Stimulated activated CD4-positive, alpha-beta T cell treated with anti-CD3 and anti-CD28 coated beads, TNF-alpha, amount 100 ng/mL, for 4 hours (primary cell): Measurements from ENCODE around the gene SELENOK.
"Not testable (repeated sequence)": the region's sequence is repeated elsewhere in the genome, so short reads cannot be mapped to it uniquely, and the experiment has no call there.

ENCODE experiments used
- DNase-seq, 3 experiments: peaks; one replicate each; pipeline ENCODE4 v3.0.0-alpha.2; 2020; ENCODE audit warnings: low read depth in 3 of 3

SELENOK gene

DNA sequence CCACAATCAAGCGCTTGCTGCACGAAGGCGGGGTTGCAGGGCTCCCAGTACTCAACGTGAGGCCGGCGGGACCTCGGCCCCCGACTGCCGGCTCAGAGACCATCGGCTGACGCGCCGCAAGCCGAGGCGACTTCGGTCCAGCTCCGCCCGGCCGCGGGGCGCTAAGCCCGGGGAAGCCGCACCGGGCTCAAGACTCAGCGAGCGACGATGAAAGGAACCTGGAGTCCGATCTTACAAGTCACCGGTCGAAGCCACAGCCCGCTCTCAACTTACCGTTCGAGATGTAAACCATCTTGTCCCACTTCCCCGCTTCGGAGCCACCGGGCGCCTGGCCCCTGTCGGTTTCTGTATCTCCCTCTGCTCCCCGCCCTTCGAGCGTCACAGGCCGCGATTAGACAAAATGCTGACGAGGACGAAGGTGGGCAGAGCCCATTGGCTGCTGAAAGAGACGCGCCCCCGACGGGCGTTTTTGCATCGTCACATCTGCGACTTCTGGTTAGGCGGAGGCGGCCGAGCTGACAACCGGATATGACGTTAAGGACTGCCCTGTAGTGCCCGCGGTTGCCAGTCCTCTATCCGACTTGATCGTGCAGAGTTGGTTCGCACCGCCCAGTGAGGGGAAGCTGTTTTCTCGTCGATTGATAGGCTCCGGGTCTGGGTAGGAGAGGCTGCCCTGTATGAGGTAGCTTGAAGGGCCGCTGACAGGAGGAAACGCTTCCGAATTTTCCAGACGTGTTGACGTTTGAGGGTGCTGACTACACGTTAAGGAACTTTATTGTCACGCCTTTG is at the start of gene SELENOK:
Gene SELENOK (minus strand): TSS at position 363 of the 789 bp plus-strand sequence.
- DNase-seq, result peak; percentile 80 to 94 (median 94)

DNA sequence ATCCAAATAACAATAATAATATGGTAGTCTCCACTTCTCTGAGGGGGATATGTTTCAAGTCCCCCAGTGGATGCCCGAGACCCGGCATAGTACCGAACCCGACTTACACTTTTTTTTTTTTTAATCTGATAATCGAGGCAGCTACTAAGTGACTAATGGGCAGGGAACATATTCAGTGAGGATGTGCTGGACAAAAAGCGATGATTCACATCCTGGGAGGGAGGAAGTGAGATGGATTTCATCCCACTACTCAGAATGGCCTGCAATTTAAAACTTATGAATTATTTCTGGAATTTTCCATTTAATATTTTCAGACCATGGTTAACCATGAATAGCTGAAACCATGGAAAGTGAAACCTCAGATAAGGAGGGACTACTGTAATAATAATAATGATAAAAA is 49.5 kb upstream of the SELENOK start:
- DNase-seq, result no peak

DNA sequence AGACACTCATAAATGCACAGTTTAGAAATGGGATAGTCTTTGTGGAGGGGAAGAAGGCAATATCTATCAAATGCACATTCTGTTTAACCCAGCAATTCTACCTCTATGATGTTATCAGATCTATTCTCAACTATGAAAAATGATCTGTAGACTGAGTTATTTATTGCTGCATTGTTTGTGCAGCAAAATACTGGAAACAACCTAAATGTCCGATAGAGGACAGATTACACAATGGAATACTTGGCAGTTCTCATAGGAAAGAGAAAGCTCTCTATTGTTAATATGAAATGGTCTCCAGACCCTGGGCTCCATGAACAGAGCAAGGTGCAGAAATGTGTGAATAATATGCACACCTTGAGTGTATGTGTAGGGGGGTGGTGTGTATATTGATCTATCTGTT is 49.0 kb upstream of the SELENOK start:
- no peak for DNase-seq

DNA sequence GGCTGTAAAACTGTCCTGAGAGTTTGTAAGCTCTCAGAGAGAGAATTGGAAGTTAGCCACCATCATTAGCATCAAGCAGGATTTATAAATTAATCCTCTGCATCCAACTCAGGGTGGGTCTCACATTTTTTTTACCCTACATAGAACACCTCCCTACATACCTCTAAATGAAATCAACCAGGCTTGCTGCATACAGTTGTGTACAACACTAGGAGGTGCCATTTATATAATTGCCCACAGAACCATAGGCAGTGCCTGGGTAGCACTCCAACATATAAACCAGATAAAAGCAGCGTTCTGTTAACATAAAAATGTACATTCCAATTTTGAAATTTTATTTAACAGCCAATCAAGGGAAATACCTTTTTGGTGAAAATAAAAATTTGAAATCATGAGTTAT is 48.2 kb upstream of the SELENOK start:
- no peak for DNase-seq

DNA sequence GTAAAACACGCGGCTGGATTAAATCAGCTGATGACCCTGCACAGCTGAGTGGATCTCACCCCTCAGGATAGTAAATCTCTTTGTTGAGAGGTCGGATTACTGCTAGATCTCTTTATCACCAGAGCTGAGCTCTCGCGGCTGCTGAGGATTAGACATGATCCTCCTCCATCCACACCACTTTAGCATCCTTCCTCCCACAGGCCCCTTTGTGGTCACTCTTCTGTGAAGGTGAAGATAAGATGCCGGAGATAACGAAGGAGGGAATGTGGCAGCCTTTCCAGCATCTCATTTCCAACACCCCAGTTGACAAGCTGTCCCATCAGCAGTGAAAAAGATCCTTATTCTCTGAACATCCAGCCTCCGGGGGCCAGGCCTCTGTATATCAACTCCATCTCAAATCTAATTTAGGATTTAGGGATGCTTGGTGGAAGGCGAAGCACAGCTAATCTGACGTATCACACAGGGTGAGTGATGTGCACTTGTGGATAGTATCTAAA is 47.5 kb upstream of the SELENOK start:
- no peak for DNase-seq

DNA sequence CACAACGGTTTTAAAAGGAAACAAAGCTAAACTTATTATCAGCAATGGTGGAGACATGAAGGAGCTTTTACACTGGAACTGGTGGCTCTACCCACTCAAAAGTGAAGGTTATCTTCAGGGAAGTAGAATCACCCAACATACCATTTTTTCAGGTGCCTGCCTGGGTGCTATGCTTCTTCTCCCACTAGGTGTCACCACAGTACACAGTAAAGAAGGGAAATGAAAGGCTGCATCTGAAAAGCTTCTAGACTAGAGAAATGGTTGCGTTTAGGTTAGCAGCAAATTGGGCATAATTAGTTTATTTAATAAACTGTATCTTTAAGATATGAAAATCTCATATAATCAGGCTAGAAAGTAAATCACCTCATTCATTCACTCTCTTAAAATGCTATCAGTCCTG is 47.0 kb upstream of the SELENOK start:
- DNase-seq, result no peak

DNA sequence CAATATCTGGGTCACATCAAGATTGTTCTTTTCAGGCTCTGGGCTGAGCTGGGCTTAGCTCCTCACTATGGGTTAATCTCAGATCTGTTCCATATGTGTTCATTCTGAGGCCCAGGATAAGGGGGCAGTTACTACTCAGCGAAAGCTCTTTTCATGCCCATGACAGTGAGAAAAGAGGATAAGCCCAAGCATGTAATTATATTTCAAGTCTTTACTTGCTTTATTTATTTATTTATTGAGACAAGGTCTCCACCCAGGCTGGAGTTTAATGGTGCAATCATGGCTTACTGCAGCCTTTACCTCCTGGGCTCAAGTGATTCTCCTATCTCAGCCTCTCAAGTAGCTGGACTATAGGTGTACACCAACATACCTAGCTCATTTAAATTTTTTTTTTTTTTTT is 44.7 kb upstream of the SELENOK start:
- no peak for DNase-seq

DNA sequence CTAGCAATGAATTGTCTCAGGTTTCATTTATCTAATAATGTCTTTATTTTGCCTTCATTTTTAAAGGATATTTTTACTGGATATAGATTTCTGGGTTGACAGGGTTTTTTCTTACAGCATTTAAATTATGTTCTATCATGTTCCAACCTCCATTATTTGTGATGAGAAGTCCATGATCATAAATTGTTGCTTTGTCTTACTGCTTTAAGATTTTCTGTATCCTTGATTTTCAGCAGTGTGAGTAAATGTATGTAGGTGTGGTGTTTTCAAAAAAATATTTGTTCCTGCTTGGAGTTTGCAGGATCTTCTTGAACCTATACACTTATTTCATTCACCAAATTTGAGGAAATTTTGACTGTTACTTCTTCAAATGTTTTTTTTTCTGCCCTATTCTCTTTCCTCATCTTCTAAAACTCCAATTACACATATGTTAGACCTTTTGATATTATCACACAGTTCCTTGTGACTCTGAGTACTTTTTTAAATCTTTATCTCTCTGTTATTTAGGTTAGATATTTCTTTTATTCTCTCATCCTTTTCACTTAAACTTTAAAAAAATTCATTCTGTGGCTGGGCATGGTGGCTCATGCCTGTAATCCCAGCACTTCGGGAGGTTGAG is 43.7 kb upstream of the SELENOK start:
- no peak for DNase-seq

DNA sequence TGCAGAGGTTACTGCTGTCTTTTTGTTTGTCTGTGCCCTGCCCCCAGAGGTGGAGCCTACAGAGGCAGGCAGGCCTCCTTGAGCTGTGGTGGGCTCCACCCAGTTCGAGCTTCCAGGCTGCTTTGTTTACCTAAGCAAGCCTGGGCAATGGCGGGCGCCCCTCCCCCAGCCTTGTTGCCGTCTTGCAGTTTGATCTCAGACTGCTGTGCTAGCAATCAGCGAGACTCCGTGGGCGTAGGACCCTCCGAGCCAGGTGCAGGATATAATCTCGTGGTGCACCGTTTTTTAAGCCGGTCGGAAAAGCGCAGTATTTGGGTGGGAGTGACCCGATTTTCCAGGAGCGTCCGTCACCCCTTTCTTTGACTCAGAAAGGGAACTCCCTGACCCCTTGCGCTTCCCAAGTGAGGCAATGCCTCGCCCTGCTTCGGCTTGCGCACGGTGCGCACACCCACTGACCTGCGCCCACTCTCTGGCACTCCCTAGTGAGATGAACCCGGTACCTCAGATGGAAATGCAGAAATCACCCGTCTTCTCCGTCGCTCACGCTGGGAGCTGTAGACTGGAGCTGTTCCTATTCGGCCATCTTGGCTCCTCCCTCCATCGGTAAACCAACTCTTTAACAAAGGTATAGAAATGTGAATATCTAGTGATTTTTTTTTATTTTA is 35.7 kb upstream of the SELENOK start:
- not testable (repeated sequence) for DNase-seq

DNA sequence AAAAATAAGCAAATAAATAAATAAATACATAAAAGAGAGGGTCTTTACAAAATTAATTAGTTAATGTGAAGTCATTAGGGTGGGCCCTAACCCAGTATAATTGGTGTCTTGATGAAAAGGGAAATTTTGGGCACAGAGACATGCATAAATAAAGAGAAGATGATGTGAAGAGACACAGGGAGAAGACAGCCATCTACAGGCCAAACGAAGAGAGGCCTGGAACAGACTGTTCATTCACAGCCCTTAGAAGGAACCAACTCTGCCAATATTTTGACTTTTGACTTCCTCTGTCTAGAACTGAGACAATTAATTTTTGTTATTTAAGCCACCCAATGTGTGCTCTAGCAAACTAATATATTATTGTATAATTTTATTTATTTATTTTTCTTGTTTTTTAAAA is 29.6 kb upstream of the SELENOK start:
- no peak for DNase-seq

DNA sequence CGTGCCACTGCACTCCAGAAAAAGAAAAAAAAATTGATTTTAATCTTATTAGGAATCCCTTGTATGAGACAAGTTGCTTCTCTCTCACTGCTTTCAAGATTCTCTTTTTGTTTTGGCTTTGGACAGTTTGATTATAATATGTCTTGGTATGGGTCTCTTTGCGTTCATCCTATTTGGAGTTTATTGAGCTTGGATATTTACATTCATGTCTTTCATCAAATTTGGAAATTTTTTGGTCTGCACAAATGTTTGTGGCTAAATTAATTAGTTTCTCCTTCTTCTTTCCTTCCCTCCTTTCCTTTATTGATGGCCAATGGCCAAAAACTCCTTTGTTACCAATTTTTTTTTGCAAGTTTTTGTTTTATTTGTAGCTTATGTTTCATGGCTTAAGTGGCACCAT is 28.1 kb upstream of the SELENOK start:
- DNase-seq, result no peak

DNA sequence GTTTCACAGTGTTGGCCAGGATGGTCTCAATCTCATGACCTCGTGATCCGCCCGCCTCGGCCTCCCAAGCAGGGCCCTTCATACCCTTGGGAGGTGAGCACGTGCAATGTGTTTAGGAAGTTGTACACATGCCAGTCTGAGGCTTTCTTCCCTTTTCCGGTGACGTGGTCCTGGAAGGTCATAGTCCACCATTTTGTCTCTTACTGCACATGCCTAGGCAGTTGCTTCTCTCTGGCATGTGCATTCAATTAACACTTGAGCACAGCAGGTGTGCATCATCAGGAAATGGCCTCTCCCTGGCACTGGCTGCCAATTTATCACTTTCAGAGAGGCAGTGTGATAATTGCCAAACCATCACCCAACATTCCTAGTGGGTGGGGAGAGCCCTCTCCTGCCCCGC is 21.7 kb upstream of the SELENOK start:
- DNase-seq, result no peak

DNA sequence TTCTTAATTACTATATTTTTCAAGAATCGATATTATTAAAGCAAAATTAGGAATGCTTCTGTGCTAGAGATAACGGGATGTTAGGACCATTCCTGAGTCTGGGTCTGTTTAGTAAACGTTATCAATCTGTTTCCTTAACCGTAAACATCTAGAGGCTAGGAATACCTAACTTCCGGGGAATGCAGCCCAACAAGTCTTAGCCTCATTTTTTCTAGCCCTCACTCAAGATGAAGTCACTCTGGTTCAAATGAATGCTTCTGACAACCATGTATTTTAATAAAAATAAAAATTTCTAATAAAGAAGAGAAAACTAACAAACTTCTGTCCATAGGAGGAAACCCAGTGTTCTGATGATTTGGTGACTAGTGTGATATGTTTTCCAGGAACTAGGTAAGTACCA is 11.1 kb upstream of the SELENOK start:
- DNase-seq, result no peak

DNA sequence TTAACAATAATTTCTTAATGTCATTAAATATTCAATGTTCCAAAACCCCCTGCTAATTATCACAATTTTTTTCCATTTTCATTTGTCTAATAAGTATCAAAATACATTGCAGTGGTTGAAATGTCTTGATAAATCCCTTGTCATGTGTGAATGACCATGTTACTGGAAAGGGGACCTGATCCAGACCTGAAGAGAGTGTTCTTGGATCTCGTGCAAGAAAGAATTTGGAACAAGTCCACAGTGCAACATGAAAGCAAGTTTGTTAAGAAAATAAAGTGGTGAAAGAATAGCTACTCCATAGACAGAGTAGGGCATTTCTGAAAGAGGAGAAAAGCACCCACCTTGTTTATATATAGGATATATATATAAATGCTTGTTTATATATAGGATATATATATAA is 10.4 kb upstream of the SELENOK start:
- DNase-seq, result no peak

DNA sequence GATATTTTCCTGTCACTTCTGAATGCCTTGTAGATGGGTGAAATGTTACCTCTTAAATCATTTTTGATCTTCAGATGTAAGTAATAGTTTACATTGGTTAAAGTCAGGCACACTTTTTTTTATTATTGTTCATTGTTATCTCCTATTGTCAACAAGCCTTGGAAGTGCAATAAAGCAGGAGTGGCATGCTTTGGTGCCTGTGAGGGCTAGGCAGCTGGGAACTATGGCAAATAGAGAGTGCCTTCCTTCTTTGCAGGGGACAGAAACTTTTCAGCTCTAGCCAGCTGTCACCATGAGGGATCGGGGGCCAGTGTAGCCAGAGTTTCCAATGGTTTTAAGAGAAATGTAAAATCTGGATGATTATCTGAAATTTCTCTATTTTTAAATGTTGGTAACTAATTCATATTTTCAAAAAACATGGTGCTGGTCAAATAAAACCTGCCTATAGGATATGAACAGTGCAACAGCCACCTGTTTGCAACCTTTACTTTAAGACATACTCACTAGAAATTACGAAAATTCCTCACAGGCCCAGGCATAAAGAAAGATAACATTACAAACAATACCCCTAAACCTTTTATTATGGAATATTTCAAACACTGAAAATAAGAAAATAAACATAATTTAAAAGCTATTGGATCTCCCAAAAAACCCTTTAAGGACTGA is 9.1 kb upstream of the SELENOK start:
- DNase-seq, result no peak

DNA sequence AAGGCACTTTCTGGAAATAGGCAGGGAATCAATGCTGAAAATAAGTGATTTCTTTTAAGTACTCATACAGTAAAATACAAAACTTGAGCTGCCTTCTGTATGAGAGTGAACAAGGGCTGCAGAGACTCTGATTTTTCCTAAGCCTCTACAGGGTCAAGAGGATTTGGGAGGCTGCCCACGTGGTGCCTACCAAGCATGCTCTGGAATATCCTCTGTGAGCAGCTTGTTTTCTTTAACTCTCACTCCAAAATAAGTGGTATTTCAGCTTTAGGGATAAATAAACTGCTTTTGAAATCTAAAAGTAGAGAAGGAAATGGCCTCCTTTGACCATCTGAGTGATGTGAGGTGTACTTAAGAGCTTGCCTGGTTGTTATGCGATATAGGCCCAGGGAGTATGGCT is 8.1 kb upstream of the SELENOK start:
- DNase-seq, result no peak

DNA sequence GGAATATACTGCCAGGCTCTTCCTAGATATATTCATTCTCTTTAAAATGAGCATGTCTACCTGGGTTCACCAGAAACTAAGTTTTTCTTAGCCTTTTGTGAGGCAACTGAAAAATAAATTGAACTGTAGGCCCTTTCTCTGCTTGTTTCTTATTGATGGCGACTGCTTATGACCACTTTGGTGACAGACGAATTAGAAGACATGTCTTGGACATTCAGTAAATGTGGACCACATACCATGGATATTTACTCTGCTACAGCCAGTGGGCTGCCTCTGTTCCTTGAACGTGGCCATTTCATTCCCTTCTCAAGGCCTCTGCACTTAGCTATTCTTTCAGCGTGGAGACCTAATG is 603 bp upstream of the SELENOK start:
- DNase-seq, result no peak

DNA sequence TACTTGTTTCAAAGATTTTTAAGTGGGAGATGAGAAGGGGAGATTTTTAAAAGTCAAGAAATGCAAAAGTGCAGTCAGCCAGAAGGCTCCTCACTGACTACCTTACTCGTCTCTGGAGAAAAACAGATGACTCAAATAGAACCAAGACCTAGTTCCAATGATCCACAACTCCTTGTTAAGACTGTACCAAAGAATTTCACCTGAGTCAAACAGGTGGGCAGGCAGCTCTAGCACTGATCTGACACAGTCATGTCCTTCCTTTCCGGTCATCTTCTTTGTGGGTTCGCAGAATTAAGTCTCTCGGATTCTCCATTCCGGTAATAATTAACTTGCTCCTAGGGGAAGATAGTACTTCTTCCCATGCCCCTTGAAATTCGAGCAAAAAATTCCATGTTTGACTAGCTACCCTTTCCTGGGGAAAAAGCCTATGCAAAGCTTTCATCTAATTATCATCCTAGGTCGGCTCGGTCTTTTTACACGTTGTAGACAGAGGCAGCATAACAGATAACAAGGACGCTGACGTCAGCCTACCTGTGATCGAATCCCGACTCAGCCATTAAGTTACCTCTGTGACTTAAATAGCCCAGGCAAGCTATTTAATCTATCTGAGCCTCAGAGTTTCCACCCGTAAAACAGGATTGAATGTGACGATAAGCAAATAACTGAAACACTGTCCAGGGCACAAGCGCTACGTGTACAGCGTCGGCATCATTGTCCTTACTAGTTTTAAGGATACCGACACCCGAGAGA is 758 bp downstream of the SELENOK start:
- DNase-seq, result peak in 2 of 3 experiments; percentile 9 to 31

DNA sequence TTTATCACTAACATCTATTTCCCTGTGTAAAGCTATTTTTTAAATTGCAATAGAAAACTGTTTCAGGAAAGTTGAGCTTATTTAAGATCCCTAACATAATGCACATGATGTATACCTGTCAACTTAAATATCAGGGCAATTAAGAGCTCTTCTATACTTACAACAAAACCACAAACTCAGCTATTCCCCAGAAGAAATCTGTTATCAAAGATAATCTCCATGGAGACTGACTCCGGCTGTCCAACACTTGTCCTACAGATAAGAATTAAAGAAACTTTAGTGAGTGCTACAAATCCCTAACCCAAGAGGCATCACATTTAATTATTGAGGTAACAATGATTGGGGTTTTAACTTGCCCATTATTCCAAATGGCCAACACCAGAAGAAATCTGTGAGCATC is 3.4 kb downstream of the SELENOK start:
- no peak for DNase-seq

DNA sequence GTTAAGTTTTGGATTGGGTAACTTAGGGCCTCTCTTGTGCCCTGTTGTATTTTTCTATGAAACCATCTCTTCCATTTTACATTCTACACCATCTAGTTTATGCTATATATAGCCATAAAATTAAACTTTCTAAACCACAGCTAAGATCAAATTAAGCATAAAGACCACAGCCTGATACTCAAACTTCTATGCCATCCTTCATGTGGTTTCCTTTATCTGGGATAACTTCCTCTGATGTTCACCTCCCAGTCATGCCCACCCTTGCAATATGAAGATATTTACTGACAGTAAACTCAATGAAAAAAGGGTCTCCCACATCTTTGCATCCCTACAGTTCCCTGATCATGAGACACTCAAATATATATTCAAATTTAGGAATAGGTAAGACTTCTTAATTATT is 4.2 kb downstream of the SELENOK start:
- no peak for DNase-seq

DNA sequence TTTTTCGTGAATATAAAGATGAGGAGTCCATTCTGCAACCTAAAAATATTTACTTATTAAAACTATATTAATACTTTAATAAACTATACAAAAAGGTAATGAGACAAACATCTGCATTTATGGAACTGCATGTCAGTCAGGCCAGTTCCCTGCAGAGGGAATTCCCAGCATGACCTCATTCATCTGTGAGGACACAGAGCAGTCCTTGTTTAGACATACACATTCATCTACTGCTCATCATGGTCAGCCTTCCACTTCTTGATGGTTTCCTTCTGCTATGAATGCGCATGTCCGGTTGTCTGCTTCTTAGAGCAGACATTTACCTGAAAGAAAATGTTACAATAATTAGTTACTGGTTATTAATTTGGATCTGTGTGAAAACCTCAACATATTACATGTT is 6.4 kb downstream of the SELENOK start:
- no peak for DNase-seq

DNA sequence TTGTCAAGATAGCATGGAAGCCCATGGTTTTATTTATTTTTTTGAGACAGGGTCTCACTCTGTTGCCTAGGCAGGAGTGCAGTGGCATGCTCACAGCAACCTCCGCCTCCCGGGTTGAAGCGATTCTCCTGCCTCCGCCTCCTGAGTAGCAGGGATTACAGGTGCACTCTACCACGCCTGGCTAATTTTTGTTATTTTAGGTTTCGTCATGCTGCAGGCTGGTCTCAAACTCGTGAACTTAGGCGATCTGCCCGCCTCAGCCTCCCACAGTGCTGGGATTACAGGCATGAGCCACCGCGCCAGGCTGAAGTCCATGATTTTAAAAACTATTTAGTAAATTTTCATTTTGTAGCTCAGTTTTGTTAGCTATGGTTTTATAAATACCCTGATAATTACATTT is 7.0 kb downstream of the SELENOK start:
- no peak for DNase-seq
